Liver (tissue), 3 donors: ENCODE data around the gene IFNG-AS1.

ENCODE experiments used
- EGR1 ChIP-seq, 2 donors: IDR thresholded peaks; 2 replicates each; pipeline ENCODE4 v1.6.1; 2016 to 2018; ENCODE audit warnings: antibody characterized with exemption in 2 of 2, low read depth in 2 of 2
- GABPA ChIP-seq, 2 donors: IDR thresholded peaks in 1 of 2; conservative IDR thresholded peaks in 1 of 2; 2 replicates each; pipeline ENCODE4 v1.6.1; 2016; ENCODE audit warnings: antibody characterized with exemption in 2 of 2, mild to moderate bottlenecking in 1 of 2, moderate library complexity in 1 of 2
- JUND ChIP-seq, 2 donors: IDR thresholded peaks; 2 replicates each; pipeline ENCODE4 v1.6.1; 2016; ENCODE audit warnings: antibody characterized with exemption in 2 of 2
- RAD21 ChIP-seq, 2 donors: IDR thresholded peaks; 2 replicates each; pipeline ENCODE4 v1.6.1; 2016; ENCODE audit warnings: antibody characterized with exemption in 2 of 2, mild to moderate bottlenecking in 2 of 2
- RXRA ChIP-seq, 2 donors: IDR thresholded peaks; 2 replicates each; pipeline ENCODE4 v1.6.1; 2017 to 2018; ENCODE audit warnings: antibody characterized with exemption in 2 of 2, mild to moderate bottlenecking in 1 of 2
- SP1 ChIP-seq: IDR thresholded peaks from 2 replicates; pipeline ENCODE4 v1.6.1; 2018; ENCODE audit warnings: antibody characterized with exemption, mild to moderate bottlenecking
- YY1 ChIP-seq: IDR thresholded peaks from 2 replicates; pipeline ENCODE4 v1.6.1; 2016; ENCODE audit warnings: antibody characterized with exemption, mild to moderate bottlenecking
- TF ChIP-seq, protein P1 (sequence below): fragments of 150-350 bp; IDR thresholded peaks from 2 replicates; pipeline ENCODE4 v1.5.1; 2017; ENCODE audit warnings: improper control_type of control experiment, low read depth, low read length; ENCODE audit not compliant: missing input control
- TF ChIP-seq, protein P2 (sequence below): IDR thresholded peaks from 2 replicates; pipeline ENCODE4 v1.6.1; 2016; ENCODE audit warnings: antibody characterized with exemption
- donor health status: healthy.
- donor health status: healthy.

DNA sequence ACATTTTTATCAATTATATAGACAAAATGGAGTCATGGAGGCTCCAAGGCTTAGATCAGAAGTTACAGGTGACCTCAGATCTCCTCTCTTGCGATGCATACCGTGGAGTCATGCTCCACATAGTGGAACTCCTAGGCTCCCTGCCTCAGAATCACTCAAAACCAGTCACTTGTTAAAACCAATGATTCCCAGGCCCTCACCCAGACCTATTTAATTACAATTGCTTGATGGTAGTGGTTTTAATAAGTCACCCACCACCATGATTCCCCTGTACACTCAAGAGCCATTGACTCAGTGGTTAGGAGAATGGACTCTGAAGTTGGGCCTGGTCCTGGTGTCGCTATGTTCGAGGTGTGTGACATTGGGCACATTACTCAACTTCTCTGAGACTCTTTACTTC, 26.9 kb downstream of the IFNG-AS1 start:
- TF ChIP-seq, protein P1, sequence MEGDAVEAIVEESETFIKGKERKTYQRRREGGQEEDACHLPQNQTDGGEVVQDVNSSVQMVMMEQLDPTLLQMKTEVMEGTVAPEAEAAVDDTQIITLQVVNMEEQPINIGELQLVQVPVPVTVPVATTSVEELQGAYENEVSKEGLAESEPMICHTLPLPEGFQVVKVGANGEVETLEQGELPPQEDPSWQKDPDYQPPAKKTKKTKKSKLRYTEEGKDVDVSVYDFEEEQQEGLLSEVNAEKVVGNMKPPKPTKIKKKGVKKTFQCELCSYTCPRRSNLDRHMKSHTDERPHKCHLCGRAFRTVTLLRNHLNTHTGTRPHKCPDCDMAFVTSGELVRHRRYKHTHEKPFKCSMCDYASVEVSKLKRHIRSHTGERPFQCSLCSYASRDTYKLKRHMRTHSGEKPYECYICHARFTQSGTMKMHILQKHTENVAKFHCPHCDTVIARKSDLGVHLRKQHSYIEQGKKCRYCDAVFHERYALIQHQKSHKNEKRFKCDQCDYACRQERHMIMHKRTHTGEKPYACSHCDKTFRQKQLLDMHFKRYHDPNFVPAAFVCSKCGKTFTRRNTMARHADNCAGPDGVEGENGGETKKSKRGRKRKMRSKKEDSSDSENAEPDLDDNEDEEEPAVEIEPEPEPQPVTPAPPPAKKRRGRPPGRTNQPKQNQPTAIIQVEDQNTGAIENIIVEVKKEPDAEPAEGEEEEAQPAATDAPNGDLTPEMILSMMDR = no peak
- no peak for TF ChIP-seq YY1
- no peak for TF ChIP-seq GABPA (IDR thresholded peaks at IDR 0.05 in 1 of 2, conservative IDR thresholded peaks at IDR 0.05 in 1 of 2)
- TF ChIP-seq EGR1 (IDR thresholded peaks at IDR 0.05; ENCODE audit: low read depth in 2 of 2) = no peak
- TF ChIP-seq SP1 = no peak
- TF ChIP-seq RAD21 (IDR thresholded peaks at IDR 0.05) = no peak
- TF ChIP-seq JUND (IDR thresholded peaks at IDR 0.05) = no peak
- TF ChIP-seq, protein P2, sequence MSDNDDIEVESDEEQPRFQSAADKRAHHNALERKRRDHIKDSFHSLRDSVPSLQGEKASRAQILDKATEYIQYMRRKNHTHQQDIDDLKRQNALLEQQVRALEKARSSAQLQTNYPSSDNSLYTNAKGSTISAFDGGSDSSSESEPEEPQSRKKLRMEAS = no peak
- no peak for TF ChIP-seq RXRA (IDR thresholded peaks at IDR 0.05)
